ENCODE data around the gene LHX3.

DNA sequence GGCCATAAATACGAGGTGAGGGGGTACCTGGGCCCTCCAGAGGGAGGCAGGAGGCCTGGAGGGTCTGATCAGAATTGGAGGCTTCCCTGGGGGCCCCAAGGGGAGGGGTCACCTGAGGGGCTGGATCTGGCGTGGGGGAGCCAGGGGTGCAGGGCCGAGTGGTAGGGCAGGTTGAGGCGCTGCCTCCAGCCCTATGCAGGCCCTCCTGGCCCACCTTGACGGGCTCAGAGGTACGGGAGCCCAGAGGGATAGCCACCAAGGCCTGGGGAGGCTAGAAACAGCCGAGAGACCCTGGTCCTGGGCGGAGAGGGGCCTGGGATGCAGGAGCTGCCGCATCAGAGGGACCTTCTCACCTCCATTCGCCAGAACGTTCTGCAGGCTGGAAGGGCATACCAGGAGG is 24.3 kb downstream of the LHX3 start:
- TF ChIP-seq, protein P1, sequence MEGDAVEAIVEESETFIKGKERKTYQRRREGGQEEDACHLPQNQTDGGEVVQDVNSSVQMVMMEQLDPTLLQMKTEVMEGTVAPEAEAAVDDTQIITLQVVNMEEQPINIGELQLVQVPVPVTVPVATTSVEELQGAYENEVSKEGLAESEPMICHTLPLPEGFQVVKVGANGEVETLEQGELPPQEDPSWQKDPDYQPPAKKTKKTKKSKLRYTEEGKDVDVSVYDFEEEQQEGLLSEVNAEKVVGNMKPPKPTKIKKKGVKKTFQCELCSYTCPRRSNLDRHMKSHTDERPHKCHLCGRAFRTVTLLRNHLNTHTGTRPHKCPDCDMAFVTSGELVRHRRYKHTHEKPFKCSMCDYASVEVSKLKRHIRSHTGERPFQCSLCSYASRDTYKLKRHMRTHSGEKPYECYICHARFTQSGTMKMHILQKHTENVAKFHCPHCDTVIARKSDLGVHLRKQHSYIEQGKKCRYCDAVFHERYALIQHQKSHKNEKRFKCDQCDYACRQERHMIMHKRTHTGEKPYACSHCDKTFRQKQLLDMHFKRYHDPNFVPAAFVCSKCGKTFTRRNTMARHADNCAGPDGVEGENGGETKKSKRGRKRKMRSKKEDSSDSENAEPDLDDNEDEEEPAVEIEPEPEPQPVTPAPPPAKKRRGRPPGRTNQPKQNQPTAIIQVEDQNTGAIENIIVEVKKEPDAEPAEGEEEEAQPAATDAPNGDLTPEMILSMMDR (IDR thresholded peaks at IDR 0.05; ENCODE audit: insufficient read depth, low read length): no peak
- TF ChIP-seq, protein P2, sequence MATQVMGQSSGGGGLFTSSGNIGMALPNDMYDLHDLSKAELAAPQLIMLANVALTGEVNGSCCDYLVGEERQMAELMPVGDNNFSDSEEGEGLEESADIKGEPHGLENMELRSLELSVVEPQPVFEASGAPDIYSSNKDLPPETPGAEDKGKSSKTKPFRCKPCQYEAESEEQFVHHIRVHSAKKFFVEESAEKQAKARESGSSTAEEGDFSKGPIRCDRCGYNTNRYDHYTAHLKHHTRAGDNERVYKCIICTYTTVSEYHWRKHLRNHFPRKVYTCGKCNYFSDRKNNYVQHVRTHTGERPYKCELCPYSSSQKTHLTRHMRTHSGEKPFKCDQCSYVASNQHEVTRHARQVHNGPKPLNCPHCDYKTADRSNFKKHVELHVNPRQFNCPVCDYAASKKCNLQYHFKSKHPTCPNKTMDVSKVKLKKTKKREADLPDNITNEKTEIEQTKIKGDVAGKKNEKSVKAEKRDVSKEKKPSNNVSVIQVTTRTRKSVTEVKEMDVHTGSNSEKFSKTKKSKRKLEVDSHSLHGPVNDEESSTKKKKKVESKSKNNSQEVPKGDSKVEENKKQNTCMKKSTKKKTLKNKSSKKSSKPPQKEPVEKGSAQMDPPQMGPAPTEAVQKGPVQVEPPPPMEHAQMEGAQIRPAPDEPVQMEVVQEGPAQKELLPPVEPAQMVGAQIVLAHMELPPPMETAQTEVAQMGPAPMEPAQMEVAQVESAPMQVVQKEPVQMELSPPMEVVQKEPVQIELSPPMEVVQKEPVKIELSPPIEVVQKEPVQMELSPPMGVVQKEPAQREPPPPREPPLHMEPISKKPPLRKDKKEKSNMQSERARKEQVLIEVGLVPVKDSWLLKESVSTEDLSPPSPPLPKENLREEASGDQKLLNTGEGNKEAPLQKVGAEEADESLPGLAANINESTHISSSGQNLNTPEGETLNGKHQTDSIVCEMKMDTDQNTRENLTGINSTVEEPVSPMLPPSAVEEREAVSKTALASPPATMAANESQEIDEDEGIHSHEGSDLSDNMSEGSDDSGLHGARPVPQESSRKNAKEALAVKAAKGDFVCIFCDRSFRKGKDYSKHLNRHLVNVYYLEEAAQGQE (IDR thresholded peaks at IDR 0.05; ENCODE audit: insufficient replicate concordance, low read depth): no peak
- no peak for TF ChIP-seq POLR2AphosphoS5 (IDR thresholded peaks at IDR 0.05; ENCODE audit: low read depth)
